NCI-H2107 treated with DMSO at 0.1 percent for 48 hours (cell line): ENCODE data around the gene KLF18.
"Not testable (repeated sequence)": the region's sequence is repeated elsewhere in the genome, so short reads cannot be mapped to it uniquely, and the experiment has no call there.

Source experiments
- DNase-seq: peaks from one replicate; lab custom pipeline; 2025; ENCODE audit not compliant: unreplicated experiment; lab: John Stamatoyannopoulos, UW

KLF18 gene

GRCh38 chr1:44120398-44120949 is 21.0 kb downstream of the KLF18 start:
- DNase-seq = no peak

GRCh38 chr1:44119525-44119924 is 21.9 kb downstream of the KLF18 start:
- DNase-seq = no peak

GRCh38 chr1:44118682-44119081 is 22.7 kb downstream of the KLF18 start, which contains the start of gene KLF17:
TSS of gene KLF17 (plus strand) at chr1:44118821. CDS start at chr1:44118908, 87 bp downstream.
- no peak for DNase-seq

- DNase-seq = not testable (repeated sequence)
Observed at GRCh38 chr1:44117272-44117671, 24.2 kb downstream of the KLF18 start.

- no peak for DNase-seq
Observed at GRCh38 chr1:44114098-44114497, 27.3 kb downstream of the KLF18 start.

GRCh38 chr1:44113095-44113609 is 28.3 kb downstream of the KLF18 start:
- no peak for DNase-seq

- DNase-seq = no peak
Observed at GRCh38 chr1:44112486-44112885, 28.9 kb downstream of the KLF18 start.

- no peak for DNase-seq
Observed at GRCh38 chr1:44111861-44112260, 29.6 kb downstream of the KLF18 start.

GRCh38 chr1:44110916-44111315 is 30.5 kb downstream of the KLF18 start:
- DNase-seq = no peak

GRCh38 chr1:44108971-44109370 is 32.5 kb downstream of the KLF18 start:
- DNase-seq = no peak

- no peak for DNase-seq
Observed at GRCh38 chr1:44108241-44108640, 33.2 kb downstream of the KLF18 start.

GRCh38 chr1:44105810-44106209 is 35.6 kb downstream of the KLF18 start:
- no peak for DNase-seq

GRCh38 chr1:44103270-44104131 is 37.9 kb downstream of the KLF18 start:
- no peak for DNase-seq

GRCh38 chr1:44101328-44101727 is 40.1 kb downstream of the KLF18 start:
- DNase-seq = no peak

GRCh38 chr1:44100183-44100868 is 41.1 kb downstream of the KLF18 start:
- no peak for DNase-seq

GRCh38 chr1:44094047-44094446 is 47.4 kb downstream of the KLF18 start:
- DNase-seq = no peak

- no peak for DNase-seq
Observed at GRCh38 chr1:44090429-44091252, 50.8 kb downstream of the KLF18 start.

GRCh38 chr1:44089371-44090048 is 51.9 kb downstream of the KLF18 start:
- peak; percentile 60 for DNase-seq
